Measurements from ENCODE around the gene DEPP1. TPM values are rescaled to one million over a fixed set of nuclear protein-coding genes. Genes with fewer than 3 reads are reported as not detected.

Gene DEPP1
- polyA plus RNA-seq, 2 of the 4 experiments (the other 2 are of a cell fraction): 0.46 to 0.92 TPM

- FAIRE-seq: no peak
- Histone ChIP-seq H3K4me1 (peaks cover 12% of the 10 kb centered on the region; the same call in 2 of the 3 replicates), H3K27ac (no peak overlapping the region), H3K4me3 (no peak overlapping the region), H3K4me2 (no peak overlapping the region), H3K9me3 (no peaks in the 10 kb centered on the region)
- no peak for DNase-seq (ENCODE audit: low read depth in 1 of 2, low spot score in 1 of 2)
- ChIA-PET CTCF (interaction anchor here (0.7 to 2.3 kb wide), 4 partner anchors 17 to 51 kb away, joined by 3 to 8 read pairs (median 3); no protein-coding TSS in a partner anchor), POLR2A (interaction anchor here (2.8 kb wide), 1 partner anchor 22 kb away, joined by 12 read pairs; the partner anchor contains the start of gene DEPP1)
- TF ChIP-seq HMGXB4 (CRISPR knock-in tag; IDR thresholded peaks at IDR 0.05; ENCODE audit: borderline replicate concordance) (no peak), HDAC2 (IDR thresholded peaks at IDR 0.05) (no peak), MAFK (IDR thresholded peaks at IDR 0.05; ENCODE audit: partially characterized antibody) (no peak), ATOH8 (CRISPR knock-in tag; IDR thresholded peaks at IDR 0.05; ENCODE audit: low read depth) (no peak)
- WGBS (ENCODE audit: missing lambda C conversion rate): 91% methylated on average over 4 of the region's 4 CpGs
- ATAC-seq: no peak
These were observed 21.6 kb downstream of the DEPP1 start for GRCh38 chr10:44956717-44957706.

GRCh38 chr10:44956226-44956625, 22.4 kb downstream of the DEPP1 start:
- DNase-seq (ENCODE audit: low read depth in 1 of 2, low spot score in 1 of 2) (no peak), ATAC-seq (no peak), FAIRE-seq (no peak)
- H3K4me1 ChIP-seq: peaks cover 12% of the 10 kb centered on the region; the same call in 2 of the 3 replicates
- ChIA-PET CTCF (interaction anchor here (1.0 to 1.5 kb wide), 2 partner anchors 18 to 24 kb away, joined by 3 read pairs; no protein-coding TSS in a partner anchor), POLR2A (no interaction called here)
- H3K9me3 ChIP-seq: no peaks in the 10 kb centered on the region
- no peak overlapping the region for H3K4me2 ChIP-seq
- no peak overlapping the region for H3K27ac ChIP-seq
- no peak overlapping the region for H3K4me3 ChIP-seq
- TF ChIP-seq JUN (IDR thresholded peaks at IDR 0.05): no peak
- TF ChIP-seq POLR2A (IDR thresholded peaks at IDR 0.05; ENCODE audit: low read length): no peak
- TF ChIP-seq RFX5 (IDR thresholded peaks at IDR 0.05): no peak
- 93% methylated on average over 4 of the region's 4 CpGs for WGBS (ENCODE audit: missing lambda C conversion rate)

GRCh38 chr10:44955413-44956070, 23.1 kb downstream of the DEPP1 start:
- ChIA-PET POLR2A (no interaction called here), CTCF (interaction anchor here (0.6 to 1.5 kb wide), 3 partner anchors 23 to 1572 kb away, joined by 3 read pairs; no protein-coding TSS in a partner anchor)
- H3K27ac ChIP-seq: no peak overlapping the region
- ATAC-seq (no peak), DNase-seq (ENCODE audit: low read depth in 1 of 2, low spot score in 1 of 2) (no peak), FAIRE-seq (no peak)
- H3K4me3 ChIP-seq: no peak overlapping the region
- no peak for TF ChIP-seq PBX3 (IDR thresholded peaks at IDR 0.05)
- TF ChIP-seq HOXB13 (CRISPR knock-in tag; IDR thresholded peaks at IDR 0.05; ENCODE audit: low read depth): no peak
- no peak for TF ChIP-seq HDAC2 (IDR thresholded peaks at IDR 0.05)
- no peak for TF ChIP-seq HOXA7 (CRISPR knock-in tag; IDR thresholded peaks at IDR 0.05)
- no peak overlapping the region for H3K4me2 ChIP-seq
- 94% methylated on average over 8 of the region's 8 CpGs for WGBS (ENCODE audit: missing lambda C conversion rate)
- no peaks in the 10 kb centered on the region for H3K9me3 ChIP-seq
- H3K4me1 ChIP-seq: peaks cover 12% of the 10 kb centered on the region; the same call in 2 of the 3 replicates

GRCh38 chr10:44954962-44955361, 23.6 kb downstream of the DEPP1 start:
- FAIRE-seq: no peak
- ATAC-seq: no peak
- Histone ChIP-seq H3K9me3 (no peaks in the 10 kb centered on the region), H3K4me2 (no peak overlapping the region), H3K4me1 (peaks cover 9% of the 10 kb centered on the region; the same call in 2 of the 3 replicates), H3K4me3 (no peak overlapping the region), H3K27ac (no peak overlapping the region)
- POLR2A ChIA-PET: no interaction called here
- TF ChIP-seq ESRRA (IDR thresholded peaks at IDR 0.05; ENCODE audit: borderline replicate concordance, low read length) (no peak), RNF2 (IDR thresholded peaks at IDR 0.05; ENCODE audit: borderline replicate concordance, low read depth) (no peak), EHF (CRISPR knock-in tag; IDR thresholded peaks at IDR 0.05) (no peak), KDM5A (IDR thresholded peaks at IDR 0.05) (no peak), MAFK (IDR thresholded peaks at IDR 0.05; ENCODE audit: partially characterized antibody) (no peak), BHLHE40 (IDR thresholded peaks at IDR 0.05; ENCODE audit: low read depth, low read length) (no peak), EP300 (IDR thresholded peaks at IDR 0.05) (no peak), JUNB (IDR thresholded peaks at IDR 0.05) (no peak), POLR2A (IDR thresholded peaks at IDR 0.05; ENCODE audit: low read length) (no peak), ZC3H11A (IDR thresholded peaks at IDR 0.05) (no peak), E2F6 (IDR thresholded peaks at IDR 0.05; ENCODE audit: borderline replicate concordance, low read depth) (no peak), HOXB5 (CRISPR knock-in tag; IDR thresholded peaks at IDR 0.05) (no peak), RARB (CRISPR knock-in tag; IDR thresholded peaks at IDR 0.05) (no peak), ZSCAN20 (CRISPR knock-in tag; IDR thresholded peaks at IDR 0.05) (no peak), NFE2L2 (conservative IDR thresholded peaks at IDR 0.05; ENCODE audit: low read length) (no peak)
- DNase-seq (ENCODE audit: low read depth in 1 of 2, low spot score in 1 of 2): no peak
- CTCF ChIA-PET: interaction anchor here (1.1 to 1.5 kb wide), 2 partner anchors 22 to 27 kb away, joined by 3 read pairs; no protein-coding TSS in a partner anchor
